ENCODE measurements around the gene CNBP.

GRCh38 chr3:129119365-129120100 is 64.2 kb downstream of the CNBP start:
- no peak for TF ChIP-seq MYC (IDR thresholded peaks at IDR 0.05; ENCODE audit: insufficient read depth, insufficient read length, insufficient replicate concordance, low read length, severe bottlenecking)
- no peak for TF ChIP-seq RUNX3 (IDR thresholded peaks at IDR 0.05; ENCODE audit: low read length)
- TF ChIP-seq MXI1 (IDR thresholded peaks at IDR 0.05; ENCODE audit: low read depth, low read length): no peak
- TF ChIP-seq YBX1 (IDR thresholded peaks at IDR 0.05): no peak
- TF ChIP-seq MAX (IDR thresholded peaks at IDR 0.05; ENCODE audit: low read depth, low read length): no peak
- TF ChIP-seq CTCF (IDR thresholded peaks at IDR 0.05 in 2 of 3, conservative IDR thresholded peaks at IDR 0.05 in 1 of 3; ENCODE audit: control insufficient read depth in 2 of 3, extremely low read depth in 1 of 3, insufficient read depth in 1 of 3, low read depth in 3 of 3, low read length in 3 of 3): no peak
- TF ChIP-seq BHLHE40 (IDR thresholded peaks at IDR 0.05; ENCODE audit: borderline replicate concordance in 1 of 2, low read depth in 2 of 2, low read length in 1 of 2): no peak
- no peak for TF ChIP-seq SP1 (IDR thresholded peaks at IDR 0.05; ENCODE audit: low read depth, low read length)
- no peak for TF ChIP-seq ZZZ3 (IDR thresholded peaks at IDR 0.05; ENCODE audit: control insufficient read depth, insufficient read length, low read depth)
- no peak for TF ChIP-seq SIX5 (IDR thresholded peaks at IDR 0.05; ENCODE audit: low read depth, low read length, severe bottlenecking)
- TF ChIP-seq BRCA1 (IDR thresholded peaks at IDR 0.05; ENCODE audit: low read depth, low read length): no peak
- no peak for TF ChIP-seq EP300 (IDR thresholded peaks at IDR 0.05; ENCODE audit: borderline replicate concordance in 1 of 2, control insufficient read depth in 1 of 2, low read depth in 2 of 2, low read length in 2 of 2)
- TF ChIP-seq ATF7 (IDR thresholded peaks at IDR 0.05; ENCODE audit: low read depth): no peak
- TF ChIP-seq REST (IDR thresholded peaks at IDR 0.05; ENCODE audit: low read depth, low read length): no peak

All from GM12878 (cell line).